ENCODE results near the gene TAS2R46. TPM values are rescaled to one million over a fixed set of nuclear protein-coding genes. Genes with fewer than 3 reads are reported as not detected.

Gene TAS2R46
- total and polyA plus RNA-seq, 9 of the 15 experiments (the other 6 are each of a cell fraction or from before 2014, with no cell fraction given) = 0.08 to 1.8 (median 0.47) TPM; not detected in 2

GRCh38 chr12:11023387-11023786, 38.7 kb downstream of the TAS2R46 start:
- intact Hi-C loops (cut with micrococcal nuclease) = no loop called here
- DNase-seq (ENCODE audit: extremely low read depth in 1 of 4, low spot score in 3 of 4) = no peak

More at GRCh38 chr12:11023387-11023786, 38.7 kb downstream of the TAS2R46 start:
- H3K9ac ChIP-seq (ENCODE audit: insufficient read depth in 1 of 2, low read depth in 2 of 2, low read length in 2 of 2) = no peak overlapping the region
- no peaks in the 10 kb centered on the region for H3K4me1 ChIP-seq (replicated peaks in 1 of 2; ENCODE audit: control insufficient read depth in 2 of 2, insufficient read depth in 2 of 2, low read length in 2 of 2)
- H2AFZ ChIP-seq (ENCODE audit: low read depth, low read length) = no peak overlapping the region
- BruUV-seq (replicated peaks) = no TSS peak
- ATAC-seq (no peak), FAIRE-seq (no peak)
- H3K9me1 ChIP-seq (ENCODE audit: control insufficient read depth, insufficient read depth, low read length) = no peaks in the 10 kb centered on the region
- H3K4me3 ChIP-seq = no peak overlapping the region
- CTCF ChIA-PET (ENCODE audit: low intra/inter-chr PET ratio) = no interaction called here
- no peaks in the 10 kb centered on the region for H3K79me2 ChIP-seq (ENCODE audit: control insufficient read depth, insufficient read depth, low read length)
- in situ Hi-C loops (cut with MboI) = no loop called here
- TF ChIP-seq ZNF253 (CRISPR knock-in tag; conservative IDR thresholded peaks at IDR 0.05) (no peak), ZNF232 (CRISPR knock-in tag; IDR thresholded peaks at IDR 0.05) (no peak), ZNF445 (CRISPR knock-in tag; IDR thresholded peaks at IDR 0.05; ENCODE audit: low read depth) (no peak), KLF13 (tag; IDR thresholded peaks at IDR 0.05; ENCODE audit: borderline replicate concordance, low read depth) (no peak), POLR3G (IDR thresholded peaks at IDR 0.05; ENCODE audit: extremely low read depth, insufficient read length, insufficient replicate concordance) (no peak), ZNF324 (CRISPR knock-in tag; IDR thresholded peaks at IDR 0.05) (no peak), SREBF2 (CRISPR knock-in tag; IDR thresholded peaks at IDR 0.05) (no peak), ZNF764 (CRISPR knock-in tag; IDR thresholded peaks at IDR 0.05; ENCODE audit: low read depth) (no peak), NFE2 (IDR thresholded peaks at IDR 0.05; ENCODE audit: low read depth) (no peak), NFIX (CRISPR knock-in tag; IDR thresholded peaks at IDR 0.05; ENCODE audit: low read depth) (no peak), MCM3 (IDR thresholded peaks at IDR 0.05) (no peak), ETV1 (tag; conservative IDR thresholded peaks at IDR 0.05; ENCODE audit: low read depth) (no peak), NFIC (IDR thresholded peaks at IDR 0.05) (no peak), HBP1 (CRISPR knock-in tag; IDR thresholded peaks at IDR 0.05) (no peak), ZNF830 (CRISPR knock-in tag; IDR thresholded peaks at IDR 0.05) (no peak), ZNF668 (CRISPR knock-in tag; IDR thresholded peaks at IDR 0.05) (no peak)
- no peak overlapping the region for H3K27ac ChIP-seq (ENCODE audit: extremely low read depth, low read depth, low read length)
- POLR2A ChIA-PET = no interaction called here
- no peaks in the 10 kb centered on the region for H4K20me1 ChIP-seq (replicated peaks; ENCODE audit: control insufficient read depth, insufficient read depth, low read length)
- H3K27me3 ChIP-seq (ENCODE audit: control insufficient read depth in 2 of 2, insufficient read depth in 2 of 2, low read length in 2 of 2) = no peaks in the 10 kb centered on the region
- 58% methylated on average over 2 of the region's 2 CpGs for WGBS (ENCODE audit: insufficient coverage, low coverage, missing lambda C conversion rate)
- H3K36me3 ChIP-seq (ENCODE audit: control insufficient read depth, insufficient read depth, low read length) = no peaks in the 10 kb centered on the region
- no peaks in the 10 kb centered on the region for H3K9me3 ChIP-seq (replicated peaks; ENCODE audit: control insufficient read depth, insufficient read depth, low read depth, low read length)
- no peak overlapping the region for H3K4me2 ChIP-seq (ENCODE audit: insufficient read depth, low read length)

Data from K562 (cell line).